BE2C (cell line): Measurements from ENCODE around the gene SLC22A17.

Experiments
- DNase-seq: peaks from one replicate; pipeline ENCODE4 v3.0.0-alpha.2; 2020
- H3K27me3 ChIP-seq: fragments of 250-450 bp; sonication (Bioruptor Pico); 2 replicates; pipeline ENCODE4 v1.5.1; 2020; ENCODE audit warnings: mild to moderate bottlenecking
- H3K36me3 ChIP-seq: fragments of 250-450 bp; sonication (Bioruptor Pico); 2 replicates; pipeline ENCODE4 v1.5.1; 2020; ENCODE audit warnings: mild to moderate bottlenecking
- H3K4me1 ChIP-seq: fragments of 250-450 bp; sonication (Bioruptor Pico); 2 replicates; pipeline ENCODE4 v1.5.1; 2020
- H3K4me3 ChIP-seq: 2 replicates; pipeline ENCODE4 v1.5.1; 2011; ENCODE audit warnings: low read depth, low read length
- H3K9me3 ChIP-seq: fragments of 250-450 bp; sonication (Bioruptor Pico); 2 replicates; pipeline ENCODE4 v1.5.1; 2020
- CTCF ChIP-seq: IDR thresholded peaks from 2 replicates; pipeline ENCODE4 v1.5.1; 2012; ENCODE audit warnings: mild to moderate bottlenecking, low read depth, low read length

The SLC22A17 gene

GRCh38 chr14:23375527-23376251 lies 23.0 kb upstream of the SLC22A17 start:
- Histone ChIP-seq H3K9me3 (no peaks in the 10 kb centered on the region), H3K4me3 (no peak overlapping the region), H3K27me3 (no peaks in the 10 kb centered on the region; the same call in 1 of the 2 replicates), H3K4me1 (no peaks in the 10 kb centered on the region), H3K36me3 (no peaks in the 10 kb centered on the region)
- no peak for TF ChIP-seq CTCF
- DNase-seq, result no peak

GRCh38 chr14:23373041-23373440 lies 20.4 kb upstream of the SLC22A17 start:
- no peaks in the 10 kb centered on the region for H3K36me3 ChIP-seq

DNA sequence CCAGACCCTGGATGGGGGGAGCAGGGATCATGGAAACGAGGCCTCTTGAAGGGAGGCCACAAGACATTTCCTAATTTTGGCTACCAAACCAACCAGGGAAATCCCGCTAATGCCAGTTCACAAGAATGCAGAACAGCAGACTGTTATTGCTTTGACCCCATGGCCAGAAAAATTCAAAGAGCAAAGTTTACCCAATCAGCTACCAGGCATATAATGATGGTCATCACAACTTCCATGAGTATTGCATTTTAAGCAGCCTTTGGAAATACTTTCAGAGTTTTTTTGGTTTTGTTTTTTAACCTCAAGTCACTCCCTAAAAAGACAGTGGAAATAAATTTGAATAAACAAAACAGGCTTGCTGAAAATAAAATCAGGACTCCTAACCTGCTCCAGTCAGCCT lies 19.8 kb upstream of the SLC22A17 start, which contains the start of gene IL25:
Gene IL25, plus strand, starts transcription at position 301 of the 400 bp plus-strand sequence.
- H3K4me1 ChIP-seq, result no peaks in the 10 kb centered on the region
- H3K9me3 ChIP-seq, result no peaks in the 10 kb centered on the region
- DNase-seq, result no peak
- H3K36me3 ChIP-seq, result no peaks in the 10 kb centered on the region
- H3K4me3 ChIP-seq, result no peak within 1 kb of the TSS
- no peaks in the 10 kb centered on the region; the same call in 1 of the 2 replicates for H3K27me3 ChIP-seq
- TF ChIP-seq CTCF, result no peak

More at GRCh38 chr14:23373041-23373440, 20.4 kb upstream of the SLC22A17 start:
- no peak for DNase-seq
- H3K4me3 ChIP-seq, result no peak overlapping the region
- no peaks in the 10 kb centered on the region; the same call in 1 of the 2 replicates for H3K27me3 ChIP-seq
- no peak for TF ChIP-seq CTCF
- no peaks in the 10 kb centered on the region for H3K9me3 ChIP-seq
- no peaks in the 10 kb centered on the region for H3K4me1 ChIP-seq

GRCh38 chr14:23371865-23372264 lies 19.2 kb upstream of the SLC22A17 start:
- H3K27me3 ChIP-seq, result no peaks in the 10 kb centered on the region; the same call in 1 of the 2 replicates
- DNase-seq, result no peak
- no peaks in the 10 kb centered on the region for H3K36me3 ChIP-seq
- H3K4me1 ChIP-seq, result no peaks in the 10 kb centered on the region
- no peak for TF ChIP-seq CTCF
- H3K4me3 ChIP-seq, result no peak overlapping the region
- H3K9me3 ChIP-seq, result no peaks in the 10 kb centered on the region

DNA sequence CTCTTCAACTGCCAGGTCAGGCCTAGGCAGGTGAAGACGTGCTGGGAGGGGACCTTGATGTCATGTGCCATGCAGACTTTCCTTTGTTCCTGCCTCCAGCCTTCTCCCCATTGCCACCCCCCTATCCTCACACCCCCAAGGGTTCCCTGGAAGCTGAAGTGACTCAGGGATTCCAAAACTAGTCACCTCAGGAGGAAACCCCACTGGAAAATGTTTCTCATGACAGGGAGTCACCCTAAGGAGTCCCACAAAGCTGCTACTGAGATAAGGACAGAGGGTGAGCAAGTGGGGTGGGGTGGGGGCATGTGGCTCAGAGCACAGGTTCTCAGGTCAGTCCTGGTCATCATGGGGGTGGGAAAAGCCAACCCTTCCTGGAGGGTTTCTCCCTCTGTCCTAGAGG lies 17.5 kb upstream of the SLC22A17 start:
- no peak for DNase-seq
- TF ChIP-seq CTCF, result no peak
- no peaks in the 10 kb centered on the region for H3K36me3 ChIP-seq
- no peaks in the 10 kb centered on the region for H3K4me1 ChIP-seq
- no peaks in the 10 kb centered on the region; the same call in 1 of the 2 replicates for H3K27me3 ChIP-seq
- H3K9me3 ChIP-seq, result no peaks in the 10 kb centered on the region
- no peak overlapping the region for H3K4me3 ChIP-seq

- H3K36me3 ChIP-seq, result no peaks in the 10 kb centered on the region
- no peaks in the 10 kb centered on the region for H3K27me3 ChIP-seq
- no peak for TF ChIP-seq CTCF
- H3K4me1 ChIP-seq, result no peaks in the 10 kb centered on the region
- H3K4me3 ChIP-seq, result no peak overlapping the region
- DNase-seq, result no peak
- no peaks in the 10 kb centered on the region for H3K9me3 ChIP-seq
Measured at GRCh38 chr14:23366426-23366921, 13.8 kb upstream of the SLC22A17 start.
